ENCODE measurements around the gene RNF112.

Gene RNF112

DNA sequence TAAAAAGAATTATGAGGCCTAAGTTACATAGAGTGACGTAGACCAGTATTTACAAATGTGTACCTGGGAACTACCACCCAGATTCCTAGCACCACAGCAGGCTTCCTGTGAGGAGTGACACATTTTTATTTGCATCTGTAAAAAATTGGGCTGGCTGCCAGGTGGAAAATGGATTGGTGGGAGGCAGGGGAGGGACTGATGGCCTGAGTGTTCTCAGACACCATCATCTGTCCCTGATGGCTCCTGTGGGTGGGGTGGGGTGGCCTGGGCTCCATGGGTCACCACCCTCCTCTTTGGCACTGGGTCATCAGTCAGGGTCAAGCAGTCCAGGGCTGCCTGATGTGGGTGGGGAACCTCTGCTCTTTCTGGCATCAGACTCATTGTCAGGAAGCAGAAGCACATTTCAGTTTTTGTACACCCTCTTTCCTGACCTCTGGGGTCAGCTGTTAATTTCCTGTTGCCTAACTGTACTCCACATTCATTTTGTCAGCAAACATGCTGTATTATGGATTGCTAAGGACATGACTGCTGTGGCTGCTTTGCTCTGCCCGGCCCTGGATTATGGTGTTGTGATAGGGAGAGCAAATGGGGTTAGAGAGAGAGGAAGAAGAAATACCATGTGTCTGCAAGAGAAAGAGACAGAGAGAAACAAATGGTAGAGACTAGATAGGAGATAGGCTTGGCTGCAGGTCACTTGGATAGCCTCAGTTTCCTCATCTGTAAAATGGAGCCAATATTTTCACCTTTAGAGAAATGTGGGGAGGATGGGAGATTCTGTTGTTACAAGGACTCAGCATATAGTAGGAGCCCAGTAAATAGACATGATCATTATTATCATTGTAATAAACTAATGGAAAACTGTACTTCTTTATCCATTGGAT, 12.5 kb upstream of the RNF112 start:
- H3K36me3 ChIP-seq (replicated peaks), result no peaks in the 10 kb centered on the region
- TF ChIP-seq, protein P1, sequence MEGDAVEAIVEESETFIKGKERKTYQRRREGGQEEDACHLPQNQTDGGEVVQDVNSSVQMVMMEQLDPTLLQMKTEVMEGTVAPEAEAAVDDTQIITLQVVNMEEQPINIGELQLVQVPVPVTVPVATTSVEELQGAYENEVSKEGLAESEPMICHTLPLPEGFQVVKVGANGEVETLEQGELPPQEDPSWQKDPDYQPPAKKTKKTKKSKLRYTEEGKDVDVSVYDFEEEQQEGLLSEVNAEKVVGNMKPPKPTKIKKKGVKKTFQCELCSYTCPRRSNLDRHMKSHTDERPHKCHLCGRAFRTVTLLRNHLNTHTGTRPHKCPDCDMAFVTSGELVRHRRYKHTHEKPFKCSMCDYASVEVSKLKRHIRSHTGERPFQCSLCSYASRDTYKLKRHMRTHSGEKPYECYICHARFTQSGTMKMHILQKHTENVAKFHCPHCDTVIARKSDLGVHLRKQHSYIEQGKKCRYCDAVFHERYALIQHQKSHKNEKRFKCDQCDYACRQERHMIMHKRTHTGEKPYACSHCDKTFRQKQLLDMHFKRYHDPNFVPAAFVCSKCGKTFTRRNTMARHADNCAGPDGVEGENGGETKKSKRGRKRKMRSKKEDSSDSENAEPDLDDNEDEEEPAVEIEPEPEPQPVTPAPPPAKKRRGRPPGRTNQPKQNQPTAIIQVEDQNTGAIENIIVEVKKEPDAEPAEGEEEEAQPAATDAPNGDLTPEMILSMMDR (IDR thresholded peaks at IDR 0.05; ENCODE audit: low read depth, low read length, missing control alignments), result no peak
- in situ Hi-C loops (cut with HindIII; ENCODE audit: low pct_ligation_motif_present, low sequenced_read_pairs), result no loop called here
- H3K27me3 ChIP-seq (replicated peaks), result no peaks in the 10 kb centered on the region
- H3K27ac ChIP-seq, result no peak overlapping the region
- no peak overlapping the region for H3K4me3 ChIP-seq (ENCODE audit: low read depth, low read length)
- DNase-seq, result no peak

- no peak overlapping the region for H3K27ac ChIP-seq
- DNase-seq, result no peak
- no peak overlapping the region for H3K4me3 ChIP-seq (ENCODE audit: low read depth, low read length)
- H3K27me3 ChIP-seq (replicated peaks), result no peaks in the 10 kb centered on the region
- TF ChIP-seq, protein P1 (IDR thresholded peaks at IDR 0.05; ENCODE audit: low read depth, low read length, missing control alignments), result no peak
- in situ Hi-C loops (cut with HindIII; ENCODE audit: low pct_ligation_motif_present, low sequenced_read_pairs), result no loop called here
- no peaks in the 10 kb centered on the region for H3K36me3 ChIP-seq (replicated peaks)
These were observed 11.1 kb upstream of the RNF112 start for GRCh38 chr17:19399750-19400450.

DNA sequence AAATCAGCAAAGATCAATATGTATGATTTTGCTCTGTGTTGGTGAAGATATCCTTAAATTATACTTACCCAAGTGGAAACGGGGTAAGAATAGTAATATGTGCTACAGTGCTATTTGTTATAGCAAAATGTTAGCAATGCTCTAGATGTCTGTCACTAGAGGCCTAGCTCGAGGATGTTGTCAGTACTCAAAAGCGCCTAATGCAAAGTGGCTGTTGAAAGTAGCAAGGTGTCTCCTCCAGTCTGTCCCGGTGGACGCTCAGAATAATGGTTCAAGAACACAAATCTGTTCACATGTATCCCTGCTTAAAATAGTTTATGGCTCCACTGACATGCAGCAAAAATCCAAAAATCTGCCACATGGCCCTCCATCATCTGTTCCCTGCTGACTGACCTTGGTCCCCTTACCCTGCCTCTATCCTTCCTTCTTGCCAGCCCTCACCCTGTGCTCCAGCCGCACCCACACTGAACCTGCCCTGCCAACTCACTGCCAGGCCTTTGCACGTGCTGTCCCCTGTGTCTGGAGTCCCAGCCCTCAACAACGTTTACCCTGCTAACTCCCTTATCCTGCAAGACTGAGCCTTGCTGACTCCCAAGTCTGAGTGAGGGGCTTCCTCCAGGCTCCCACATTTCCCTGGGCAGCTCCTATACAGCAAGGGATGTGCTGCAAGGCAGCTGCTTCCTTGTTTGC, 9.6 kb upstream of the RNF112 start:
- TF ChIP-seq, protein P1 (IDR thresholded peaks at IDR 0.05; ENCODE audit: low read depth, low read length, missing control alignments), result no peak
- Histone ChIP-seq H3K27ac (no peak overlapping the region), H3K4me3 (ENCODE audit: low read depth, low read length) (no peak overlapping the region), H3K36me3 (replicated peaks) (no peaks in the 10 kb centered on the region), H3K27me3 (replicated peaks) (no peaks in the 10 kb centered on the region)
- no peak for DNase-seq
- in situ Hi-C loops (cut with HindIII; ENCODE audit: low pct_ligation_motif_present, low sequenced_read_pairs), result no loop called here

- no peaks in the 10 kb centered on the region for H3K27me3 ChIP-seq (replicated peaks)
- H3K4me3 ChIP-seq (ENCODE audit: low read depth, low read length), result no peak overlapping the region
- DNase-seq, result no peak
- in situ Hi-C loops (cut with HindIII; ENCODE audit: low pct_ligation_motif_present, low sequenced_read_pairs), result no loop called here
- H3K27ac ChIP-seq, result no peak overlapping the region
- no peaks in the 10 kb centered on the region for H3K36me3 ChIP-seq (replicated peaks)
- TF ChIP-seq, protein P1 (IDR thresholded peaks at IDR 0.05; ENCODE audit: low read depth, low read length, missing control alignments), result no peak
These were observed 8.9 kb upstream of the RNF112 start for GRCh38 chr17:19402171-19402570.

DNA sequence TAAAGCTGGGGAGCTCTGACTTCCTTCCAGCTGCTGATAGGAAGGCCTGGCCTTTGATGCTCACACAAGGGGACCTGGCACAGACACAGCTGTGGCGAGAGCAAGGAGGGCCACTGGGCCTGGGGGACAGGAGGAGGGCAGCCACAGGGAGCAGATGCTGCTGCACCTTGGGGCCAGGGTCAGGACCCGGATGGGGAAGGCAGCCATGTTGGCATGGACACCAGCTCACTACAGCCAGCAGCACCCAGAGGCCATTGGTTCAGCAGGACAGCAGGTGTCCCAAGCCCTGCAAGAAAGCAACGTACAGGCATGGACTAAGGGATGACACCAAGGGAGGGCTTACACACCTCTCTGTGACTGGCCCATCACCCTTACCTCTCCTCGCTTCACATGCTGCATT, 8.0 kb upstream of the RNF112 start:
- Histone ChIP-seq H3K27me3 (replicated peaks) (no peaks in the 10 kb centered on the region), H3K4me3 (ENCODE audit: low read depth, low read length) (no peak overlapping the region), H3K27ac (no peak overlapping the region), H3K36me3 (replicated peaks) (no peaks in the 10 kb centered on the region)
- no peak for DNase-seq
- in situ Hi-C loops (cut with HindIII; ENCODE audit: low pct_ligation_motif_present, low sequenced_read_pairs), result no loop called here
- TF ChIP-seq, protein P1 (IDR thresholded peaks at IDR 0.05; ENCODE audit: low read depth, low read length, missing control alignments), result no peak

Data from brain microvascular endothelial cell (primary cell).